ENCODE results near the gene NLRX1. TPM values are rescaled to one million over a fixed set of nuclear protein-coding genes. Genes with fewer than 3 reads are reported as not detected.
"Not testable (repeated sequence)": the region's sequence is repeated elsewhere in the genome, so short reads cannot be mapped to it uniquely, and the experiment has no call there.

The NLRX1 gene
- total RNA-seq, 1 donor from 2014 or later, result 24.6 TPM

- DNase-seq (ENCODE audit: low spot score), result no peak
Observed at GRCh38 chr11:119210050-119210449, 41.5 kb downstream of the NLRX1 start.

- DNase-seq (ENCODE audit: low spot score), result no peak
Observed at GRCh38 chr11:119218141-119218878, 49.8 kb downstream of the NLRX1 start.

GRCh38 chr11:119222308-119222707 lies 53.8 kb downstream of the NLRX1 start:
- DNase-seq (ENCODE audit: low spot score), result no peak

GRCh38 chr11:119222891-119223290 lies 54.4 kb downstream of the NLRX1 start:
- no peak for DNase-seq (ENCODE audit: low spot score)

- no peak for DNase-seq (ENCODE audit: low spot score)
Observed at GRCh38 chr11:119223856-119224255, 55.3 kb downstream of the NLRX1 start.

GRCh38 chr11:119228535-119229287 lies 60.2 kb downstream of the NLRX1 start:
- DNase-seq (ENCODE audit: low spot score), result not testable (repeated sequence)

GRCh38 chr11:119229288-119229672 lies 60.8 kb downstream of the NLRX1 start:
- DNase-seq (ENCODE audit: low spot score), result no peak

- no peak for DNase-seq (ENCODE audit: low spot score)
Observed at GRCh38 chr11:119229741-119230140, 61.2 kb downstream of the NLRX1 start.

Other genes with a start within 250 kb of the NLRX1 start
- 107 TPM for gene BCL9L, start 242.8 kb upstream of the NLRX1 start, total RNA-seq
- gene UPK2, start 212.4 kb upstream of the NLRX1 start, total RNA-seq, result not detected
- not detected for gene FOXR1, start 197.0 kb upstream of the NLRX1 start, total RNA-seq
- gene CENATAC, start 170.6 kb upstream of the NLRX1 start, total RNA-seq, result 23.2 TPM
- gene RPS25, start 150.4 kb upstream of the NLRX1 start, total RNA-seq, result 662 TPM
- 82.6 TPM for gene TRAPPC4, start 150.0 kb upstream of the NLRX1 start, total RNA-seq
- 64.3 TPM for gene SLC37A4, start 137.8 kb upstream of the NLRX1 start, total RNA-seq
- 201 TPM for gene HYOU1, start 111.5 kb upstream of the NLRX1 start, total RNA-seq
- gene VPS11, start 100.9 kb upstream of the NLRX1 start, total RNA-seq, result 33.4 TPM
- gene HMBS, start 83.8 kb upstream of the NLRX1 start, total RNA-seq, result 12.3 TPM
- gene DPAGT1, start 66.9 kb upstream of the NLRX1 start, total RNA-seq, result 65.9 TPM
- gene C2CD2L, start 61.4 kb upstream of the NLRX1 start, total RNA-seq, result 21.9 TPM
- 35.9 TPM for gene HINFP, start 47.1 kb upstream of the NLRX1 start, total RNA-seq
- 0.17 TPM for gene ABCG4, start 19.7 kb upstream of the NLRX1 start, total RNA-seq
- gene NHERF4, start 16.8 kb downstream of the NLRX1 start, total RNA-seq, result 107 TPM
- 15.6 TPM for gene CBL, start 37.6 kb downstream of the NLRX1 start, total RNA-seq
- 130 TPM for gene MCAM, start 148.4 kb downstream of the NLRX1 start, total RNA-seq
- gene RNF26, start 165.8 kb downstream of the NLRX1 start, total RNA-seq, result 36.4 TPM
- gene C1QTNF5, start 172.2 kb downstream of the NLRX1 start, total RNA-seq, result 32.9 TPM
- gene MFRP, start 178.0 kb downstream of the NLRX1 start, total RNA-seq, result not detected
- gene USP2, start 213.0 kb downstream of the NLRX1 start, total RNA-seq, result 7.3 TPM